ENCODE data around the gene TMPRSS7.

- TF ChIP-seq POLR2A (IDR thresholded peaks at IDR 0.05) (no peak), CTCF (IDR thresholded peaks at IDR 0.05) (no peak)
Observed at GRCh38 chr3:112074006-112074405, 39.5 kb downstream of the TMPRSS7 start.

All from uterus (tissue), 2 donors.